ENCODE data around the gene MAP4K5. TPM values are rescaled to one million over a fixed set of nuclear protein-coding genes. Genes with fewer than 3 reads are reported as not detected.
A peak's percentile ranks its signal among the peaks of the same experiment; 100 is the strongest.

Gene MAP4K5
- polyA plus RNA-seq, 3 donors: 5.0 to 9.1 (median 7.7) TPM

GRCh38 chr14:50531595-50532501 is 521 bp downstream of the MAP4K5 start:
- intact Hi-C loops (cut with micrococcal nuclease): loop anchor here in 1 of 2 donors (5.0 to 10.0 kb wide), 3 partner anchors 220 to 297 kb away; partner anchors contain the start of genes DMAC2L, L2HGDH and SOS2
- H3K9ac ChIP-seq (ENCODE audit: insufficient read depth, low read length, poor library complexity, severe bottlenecking): peak overlapping the region; percentile 90
- peak overlapping the region; percentile 34 to 84 for H3K27ac ChIP-seq (ENCODE audit: low read depth in 1 of 2, low read length in 2 of 2)
- H3K79me2 ChIP-seq (ENCODE audit: insufficient read depth, low read length): peaks cover 52% of the 10 kb centered on the region
- peak; percentile 14 to 30 (median 15) for DNase-seq
- Mint-ChIP-seq H3K4me3 (peak overlapping the region; percentile 92 to 96), H3K36me3 (peaks cover 7 to 12% of the 10 kb centered on the region in 2 donors), H3K27me3 (ENCODE audit: low read depth in 3 of 3) (peaks cover 0 to 4% (median 0%) of the 10 kb centered on the region in 3 donors), H3K9me3 (peaks cover 0 to 6% (median 0%) of the 10 kb centered on the region in 7 donors), H3K4me1 (peaks cover 46% of the 10 kb centered on the region), H3K27ac (peak overlapping the region; percentile 32 to 87 (median 56))
- no peaks in the 10 kb centered on the region for H3K36me3 ChIP-seq (replicated peaks in 1 of 2; ENCODE audit: control insufficient read depth in 1 of 2, insufficient read depth in 2 of 2, low read length in 2 of 2)
- TF ChIP-seq CTCF (IDR thresholded peaks at IDR 0.05): no peak
- H3K4me1 ChIP-seq (ENCODE audit: control insufficient read depth in 1 of 2, insufficient read depth in 2 of 2, low read length in 2 of 2): peaks cover 25 to 38% of the 10 kb centered on the region in 2 donors
- no peaks in the 10 kb centered on the region for H3K27me3 ChIP-seq (ENCODE audit: control insufficient read depth in 2 of 2, insufficient read depth in 2 of 2, low read length in 2 of 2)
- peak overlapping the region; percentile 95 for H2AFZ ChIP-seq (ENCODE audit: insufficient read depth, low read depth, low read length, poor library complexity, severe bottlenecking)
- H3K4me3 ChIP-seq (replicated peaks in 1 of 3; ENCODE audit: low read depth in 2 of 3, low read length in 3 of 3): peak overlapping the region; percentile 88 to 91 (median 89)
- H4K20me1 ChIP-seq (ENCODE audit: insufficient read depth, low read length): peaks cover 25% of the 10 kb centered on the region
- peak overlapping the region; percentile 96 for H3K4me2 ChIP-seq (replicated peaks; ENCODE audit: extremely low read depth, low read length, poor library complexity, severe bottlenecking)
- under 1% methylated on average over 78 of the region's 82 CpGs for WGBS (ENCODE audit: insufficient coverage)
- H3K9me3 ChIP-seq (replicated peaks in 1 of 2; ENCODE audit: control insufficient read depth in 1 of 2, insufficient read depth in 1 of 2, low read length in 2 of 2): no peaks in the 10 kb centered on the region

GRCh38 chr14:50530794-50531365 is 1.5 kb downstream of the MAP4K5 start:
- Histone ChIP-seq H4K20me1 (ENCODE audit: insufficient read depth, low read length) (peaks cover 25% of the 10 kb centered on the region), H3K27ac (ENCODE audit: low read depth in 1 of 2, low read length in 2 of 2) (no peak overlapping the region), H3K79me2 (ENCODE audit: insufficient read depth, low read length) (peaks cover 62% of the 10 kb centered on the region), H3K4me1 (ENCODE audit: control insufficient read depth in 1 of 2, insufficient read depth in 2 of 2, low read length in 2 of 2) (peaks cover 25 to 38% of the 10 kb centered on the region in 2 donors), H3K27me3 (ENCODE audit: control insufficient read depth in 2 of 2, insufficient read depth in 2 of 2, low read length in 2 of 2) (no peaks in the 10 kb centered on the region), H2AFZ (ENCODE audit: insufficient read depth, low read depth, low read length, poor library complexity, severe bottlenecking) (no peak overlapping the region), H3K9me3 (replicated peaks in 1 of 2; ENCODE audit: control insufficient read depth in 1 of 2, insufficient read depth in 1 of 2, low read length in 2 of 2) (no peaks in the 10 kb centered on the region), H3K9ac (ENCODE audit: insufficient read depth, low read length, poor library complexity, severe bottlenecking) (no peak overlapping the region), H3K4me2 (replicated peaks; ENCODE audit: extremely low read depth, low read length, poor library complexity, severe bottlenecking) (peak overlapping the region; percentile 96), H3K36me3 (replicated peaks in 1 of 2; ENCODE audit: control insufficient read depth in 1 of 2, insufficient read depth in 2 of 2, low read length in 2 of 2) (no peaks in the 10 kb centered on the region), H3K4me3 (replicated peaks in 1 of 3; ENCODE audit: low read depth in 2 of 3, low read length in 3 of 3) (peak overlapping the region in 1 of 3 experiments; percentile 88)
- intact Hi-C loops (cut with micrococcal nuclease): loop anchor here in 1 of 2 donors (5.0 to 10.0 kb wide), 3 partner anchors 219 to 296 kb away; partner anchors contain the start of genes DMAC2L, L2HGDH and SOS2
- H3K36me3 Mint-ChIP-seq: peaks cover 7 to 12% of the 10 kb centered on the region in 2 donors
- no peak for TF ChIP-seq CTCF (IDR thresholded peaks at IDR 0.05)
- peaks cover 0 to 3% (median 0%) of the 10 kb centered on the region in 3 donors for H3K27me3 Mint-ChIP-seq (ENCODE audit: low read depth in 3 of 3)
- DNase-seq: no peak
- peaks cover 0 to 2% (median 0%) of the 10 kb centered on the region in 7 donors for H3K9me3 Mint-ChIP-seq
- H3K4me1 Mint-ChIP-seq: peaks cover 48% of the 10 kb centered on the region
- H3K4me3 Mint-ChIP-seq: peak overlapping the region; percentile 92 to 96
- 82% methylated on average over 4 of the region's 8 CpGs for WGBS (ENCODE audit: insufficient coverage)
- H3K27ac Mint-ChIP-seq: no peak overlapping the region

Measured in CD14-positive monocyte (primary cell).